Right lobe of liver (tissue), 4 donors: ENCODE results near the gene MRPL14.

ENCODE experiments used
- CTCF ChIP-seq, 4 donors: fragments of 200-600 bp in 3 of 4; fragments of 450-650 bp in 1 of 4; IDR thresholded peaks; one replicate each; pipeline versions ENCODE4 v1.5.1 to v1.8.0; 2016 to 2022; ENCODE audit warnings: antibody characterized with exemption in 4 of 4, mild to moderate bottlenecking in 2 of 4
- POLR2A ChIP-seq: fragments of 450-650 bp; IDR thresholded peaks from one replicate; pipeline ENCODE4 v1.6.1; 2017; ENCODE audit warnings: antibody characterized with exemption, mild to moderate bottlenecking
- donor health status: DM: no; HTN: no; CAD: no.
- donor health status: DM: no; HTN: no; CAD: no.
- donor health status: DM: no; HTN: yes; CAD: no.

DNA sequence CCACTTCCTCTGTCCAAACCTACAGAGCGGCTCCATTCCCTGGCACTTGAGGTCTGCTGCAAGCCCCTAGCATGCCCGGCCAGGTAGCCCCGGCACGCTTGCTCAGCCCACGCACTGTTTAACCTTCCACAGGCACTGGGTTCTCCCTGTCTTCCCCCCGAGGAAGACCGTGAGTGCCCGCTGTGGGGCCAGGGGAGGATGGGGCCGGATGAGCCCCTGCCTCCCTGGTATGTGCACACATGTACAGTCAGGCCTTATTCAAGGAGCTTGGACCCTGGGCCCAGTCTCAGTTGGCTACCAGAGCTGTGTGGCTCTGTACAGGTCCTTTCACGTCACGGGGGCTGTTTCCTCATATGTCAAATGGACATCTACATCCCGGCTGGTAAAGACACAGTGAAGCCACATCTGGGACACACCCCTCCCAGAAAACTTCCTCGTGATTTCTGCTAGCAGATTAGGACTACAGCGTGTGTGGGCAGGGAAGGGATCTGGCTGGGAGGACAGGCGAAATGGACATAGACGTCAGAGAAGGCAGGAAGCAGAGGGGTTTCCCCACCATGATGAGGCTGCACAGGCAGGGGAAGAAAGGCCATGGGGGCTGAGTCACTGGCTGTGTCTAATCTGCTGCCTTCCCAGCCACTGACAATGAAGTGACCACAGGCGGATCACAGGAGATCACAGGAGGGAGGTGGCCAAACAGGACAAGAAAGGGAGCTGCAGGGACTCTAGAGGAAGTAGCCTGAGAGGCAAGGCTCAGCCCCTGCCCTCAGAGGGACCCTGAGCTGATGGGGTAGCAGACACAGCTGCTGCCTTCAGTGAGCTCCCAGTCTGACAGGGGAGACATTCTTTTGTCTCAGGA is 62.9 kb downstream of the MRPL14 start:
- TF ChIP-seq POLR2A (no peak), CTCF (IDR thresholded peaks at IDR 0.05) (no peak)
